Fibroblast of villous mesenchyme (primary cell): ENCODE measurements around the gene NECTIN1. TPM values are rescaled to one million over a fixed set of nuclear protein-coding genes. Genes with fewer than 3 reads are reported as not detected.

Experiments
- DNase-seq: peaks from one replicate; pipeline ENCODE4 v3.0.0-alpha.2; 2010; ENCODE audit warnings: low read depth
- H3K4me3 ChIP-seq: 2 replicates; pipeline ENCODE4 v1.5.1; 2011; ENCODE audit warnings: low read depth, mild to moderate bottlenecking, low read length
- CTCF ChIP-seq: IDR thresholded peaks from 2 replicates; pipeline ENCODE4 v1.5.1; 2012; ENCODE audit warnings: low read depth, mild to moderate bottlenecking, low read length; ENCODE audit not compliant: insufficient read depth
- total RNA-seq: library from RNA; depleted of rRNA; stranded (reverse); fragments of >200 nt; gene quantifications from 2 replicates; pipeline ENCODE4 v1.2.3, GENCODE V29; 2012

Gene NECTIN1
- total RNA-seq, 1 donor: 3.9 TPM

- no peak for DNase-seq
- no peak for TF ChIP-seq CTCF
- no peak overlapping the region for H3K4me3 ChIP-seq
Observed at GRCh38 chr11:119661226-119661625, 67.8 kb downstream of the NECTIN1 start.

GRCh38 chr11:119659971-119660723, 68.9 kb downstream of the NECTIN1 start:
- no peak overlapping the region for H3K4me3 ChIP-seq
- TF ChIP-seq CTCF: no peak
- DNase-seq: no peak

GRCh38 chr11:119652907-119653659, 75.9 kb downstream of the NECTIN1 start:
- no peak for TF ChIP-seq CTCF
- DNase-seq: no peak
- H3K4me3 ChIP-seq: no peak overlapping the region

- no peak overlapping the region for H3K4me3 ChIP-seq
- no peak for TF ChIP-seq CTCF
- no peak for DNase-seq
Observed at GRCh38 chr11:119651802-119652584, 77.0 kb downstream of the NECTIN1 start.

GRCh38 chr11:119650251-119650650, 78.7 kb downstream of the NECTIN1 start:
- no peak for DNase-seq
- no peak overlapping the region for H3K4me3 ChIP-seq
- no peak for TF ChIP-seq CTCF

- H3K4me3 ChIP-seq: no peak overlapping the region
- DNase-seq: no peak
- TF ChIP-seq CTCF: no peak
Observed at GRCh38 chr11:119647254-119647653, 81.7 kb downstream of the NECTIN1 start.
